Mesendoderm (in vitro differentiated cells): ENCODE data around the gene ARFGAP1. TPM values are rescaled to one million over a fixed set of nuclear protein-coding genes. Genes with fewer than 3 reads are reported as not detected.
A peak's percentile ranks its signal among the peaks of the same experiment; 100 is the strongest.

Source experiments
- small RNA-seq: library from polyadenylated mRNA; stranded (forward); fragments of <200 nt; extraction: miRNeasy Mini kit (QIAGEN cat#:217004); gene quantifications from one replicate; pipeline ENCODE3, GENCODE V24; 2013; ENCODE audit not compliant: insufficient read depth

Gene ARFGAP1

Small RNAs within 50 kb of the gene (small RNA-seq; reads per million reads assigned to genes)
- gene MIR3196 (not detected), gene MIR4326 (56.9 reads per million, percentile 95 among the genes with 10 or more reads in this experiment), gene RNU6-994P (not detected)
